Ectodermal cell (in vitro differentiated cells): ENCODE results near the gene CDH1.

Source experiments
- H3K27ac ChIP-seq: 2 replicates; pipeline ENCODE4 v1.7.0; 2013; ENCODE audit warnings: mild to moderate bottlenecking, low read depth, low read length; ENCODE audit not compliant: insufficient read depth, poor library complexity, severe bottlenecking
- H3K27me3 ChIP-seq: 2 replicates; pipeline ENCODE4 v1.7.0; 2013; ENCODE audit warnings: mild to moderate bottlenecking, low read length; ENCODE audit not compliant: insufficient read depth, control insufficient read depth, poor library complexity, severe bottlenecking
- H3K36me3 ChIP-seq: one replicate; pipeline ENCODE4 v1.7.0; 2013; ENCODE audit warnings: low read length; ENCODE audit not compliant: control insufficient read depth, insufficient read depth
- H3K4me1 ChIP-seq: one replicate; pipeline ENCODE4 v1.7.0; 2013; ENCODE audit warnings: low read length; ENCODE audit not compliant: control insufficient read depth, insufficient read depth
- H3K4me3 ChIP-seq: 2 replicates; pipeline ENCODE4 v1.7.0; 2013; ENCODE audit warnings: low read depth, low read length, control low read depth; ENCODE audit not compliant: insufficient read depth
- H3K9me3 ChIP-seq: 2 replicates; pipeline ENCODE4 v1.7.0; 2013; ENCODE audit warnings: mild to moderate bottlenecking, low read length, moderate library complexity; ENCODE audit not compliant: control insufficient read depth
- WGBS, 2 experiments: methylation state at CpG; one replicate each; pipeline ENCODE4 v1.1.7; 2013; ENCODE audit warnings: missing lambda C conversion rate in 2 of 2; 5-methylcytosine and 5-hydroxymethylcytosine counted together

CDH1 gene

GRCh38 chr16:68731637-68732036, 5.5 kb upstream of the CDH1 start:
- H3K27me3 ChIP-seq: peaks cover 8% of the 10 kb centered on the region
- H3K36me3 ChIP-seq: no peaks in the 10 kb centered on the region
- peaks cover 5% of the 10 kb centered on the region for H3K4me1 ChIP-seq
- 61 to 67% methylated on average over 3 of the region's 3 CpGs for WGBS, 2 experiments
- H3K4me3 ChIP-seq: no peak overlapping the region
- no peaks in the 10 kb centered on the region for H3K9me3 ChIP-seq
- H3K27ac ChIP-seq: no peak overlapping the region

GRCh38 chr16:68732042-68732680, 4.9 kb upstream of the CDH1 start:
- no peak overlapping the region for H3K27ac ChIP-seq
- peaks cover 14% of the 10 kb centered on the region for H3K27me3 ChIP-seq
- H3K36me3 ChIP-seq: no peaks in the 10 kb centered on the region
- no peak overlapping the region for H3K4me3 ChIP-seq
- no peaks in the 10 kb centered on the region for H3K9me3 ChIP-seq
- WGBS, 2 experiments: 36 to 40% methylated on average over 8 of the region's 8 CpGs
- H3K4me1 ChIP-seq: peaks cover 5% of the 10 kb centered on the region

GRCh38 chr16:68732741-68733399, 4.2 kb upstream of the CDH1 start:
- H3K9me3 ChIP-seq: no peaks in the 10 kb centered on the region
- no peak overlapping the region for H3K4me3 ChIP-seq
- H3K4me1 ChIP-seq: peaks cover 7% of the 10 kb centered on the region
- H3K27ac ChIP-seq: no peak overlapping the region
- WGBS, 2 experiments: 44 to 52% methylated on average over 4 of the region's 4 CpGs
- H3K27me3 ChIP-seq: peaks cover 21% of the 10 kb centered on the region
- no peaks in the 10 kb centered on the region for H3K36me3 ChIP-seq

GRCh38 chr16:68733570-68733969, 3.5 kb upstream of the CDH1 start:
- H3K4me1 ChIP-seq: peaks cover 9% of the 10 kb centered on the region
- no peak overlapping the region for H3K4me3 ChIP-seq
- H3K9me3 ChIP-seq: no peaks in the 10 kb centered on the region
- H3K27me3 ChIP-seq: peaks cover 28% of the 10 kb centered on the region
- no peaks in the 10 kb centered on the region for H3K36me3 ChIP-seq
- H3K27ac ChIP-seq: no peak overlapping the region
- 93 to 95% methylated on average over 9 of the region's 9 CpGs for WGBS, 2 experiments

- H3K4me3 ChIP-seq: no peak overlapping the region
- H3K4me1 ChIP-seq: peaks cover 9% of the 10 kb centered on the region
- H3K27me3 ChIP-seq: peaks cover 30% of the 10 kb centered on the region
- 94 to 100% methylated on average over 2 of the region's 2 CpGs for WGBS, 2 experiments
- H3K9me3 ChIP-seq: no peaks in the 10 kb centered on the region
- H3K27ac ChIP-seq: no peak overlapping the region
- H3K36me3 ChIP-seq: no peaks in the 10 kb centered on the region
These were observed 2.3 kb upstream of the CDH1 start for GRCh38 chr16:68734782-68735181.

GRCh38 chr16:68736561-68736960, 531 bp upstream of the CDH1 start:
- peaks cover 30% of the 10 kb centered on the region for H3K27me3 ChIP-seq
- H3K36me3 ChIP-seq: no peaks in the 10 kb centered on the region
- no peak overlapping the region for H3K4me3 ChIP-seq
- H3K27ac ChIP-seq: no peak overlapping the region
- peaks cover 9% of the 10 kb centered on the region for H3K4me1 ChIP-seq
- WGBS, 2 experiments: 91 to 92% methylated on average over 12 of the region's 12 CpGs
- H3K9me3 ChIP-seq: no peaks in the 10 kb centered on the region

GRCh38 chr16:68737730-68738629, 888 bp downstream of the CDH1 start:
- no peaks in the 10 kb centered on the region for H3K9me3 ChIP-seq
- no peak overlapping the region for H3K27ac ChIP-seq
- 3% methylated on average over 58 of the region's 58 CpGs for WGBS, 2 experiments
- peaks cover 4% of the 10 kb centered on the region for H3K4me1 ChIP-seq
- H3K4me3 ChIP-seq: peak overlapping the region; percentile 47
- no peaks in the 10 kb centered on the region for H3K36me3 ChIP-seq
- peaks cover 30% of the 10 kb centered on the region for H3K27me3 ChIP-seq

GRCh38 chr16:68739964-68740627, 3.0 kb downstream of the CDH1 start:
- Histone ChIP-seq H3K27ac (no peak overlapping the region), H3K36me3 (no peaks in the 10 kb centered on the region), H3K9me3 (no peaks in the 10 kb centered on the region), H3K4me3 (no peak overlapping the region), H3K27me3 (peaks cover 30% of the 10 kb centered on the region), H3K4me1 (peaks cover 4% of the 10 kb centered on the region)
- 75 to 76% methylated on average over 7 of the region's 7 CpGs for WGBS, 2 experiments

- no peaks in the 10 kb centered on the region for H3K9me3 ChIP-seq
- H3K27me3 ChIP-seq: peaks cover 30% of the 10 kb centered on the region
- no peaks in the 10 kb centered on the region for H3K36me3 ChIP-seq
- 89 to 91% methylated on average over 8 of the region's 9 CpGs for WGBS, 2 experiments
- H3K4me3 ChIP-seq: no peak overlapping the region
- no peak overlapping the region for H3K27ac ChIP-seq
- H3K4me1 ChIP-seq: peaks cover 4% of the 10 kb centered on the region
These were observed 3.7 kb downstream of the CDH1 start for GRCh38 chr16:68740628-68741346.
